HepG2 (cell line): ENCODE measurements around the gene P4HB. TPM values are rescaled to one million over a fixed set of nuclear protein-coding genes. Genes with fewer than 3 reads are reported as not detected.

Experiments used
- DR1 ChIP-seq: sonication (generic); formaldehyde crosslinking; IDR thresholded peaks from 2 replicates; pipeline ENCODE4 v1.8.0; 2021; ENCODE audit warnings: mild to moderate bottlenecking, missing genetic modification reagents, inconsistent platforms
- FOXM1 ChIP-seq: sonication (generic); formaldehyde crosslinking; IDR thresholded peaks from 2 replicates; pipeline ENCODE4 v1.5.0; 2020; ENCODE audit warnings: missing genetic modification reagents
- GATAD1 ChIP-seq: IDR thresholded peaks from 2 replicates; pipeline ENCODE4 v1.6.1; 2016; ENCODE audit warnings: missing genetic modification reagents, missing compliant biosample characterization
- HIC2 ChIP-seq: sonication (generic); formaldehyde crosslinking; IDR thresholded peaks from 2 replicates; pipeline ENCODE4 v1.9.0; 2022; ENCODE audit warnings: low read depth, missing genetic modification reagents
- ISX ChIP-seq: sonication (generic); formaldehyde crosslinking; conservative IDR thresholded peaks from 2 replicates; pipeline ENCODE4 v1.5.0; 2020; ENCODE audit warnings: missing genetic modification reagents
- MBNL3 ChIP-seq: fragments of 250-450 bp; sonication (Bioruptor Pico); conservative IDR thresholded peaks from 2 replicates; pipeline ENCODE4 v1.8.0; 2022; ENCODE audit warnings: mild to moderate bottlenecking, inconsistent platforms
- MED8 ChIP-seq: sonication (generic); formaldehyde crosslinking; IDR thresholded peaks from 2 replicates; pipeline ENCODE4 v1.8.1; 2023; ENCODE audit warnings: mild to moderate bottlenecking, missing genetic modification reagents; ENCODE audit not compliant: insufficient replicate concordance
- MEF2D ChIP-seq: sonication (generic); formaldehyde crosslinking; IDR thresholded peaks from 2 replicates; pipeline ENCODE4 v1.5.1; 2020; ENCODE audit warnings: mild to moderate bottlenecking, missing genetic modification reagents
- MTF2 ChIP-seq: sonication (generic); formaldehyde crosslinking; IDR thresholded peaks from 2 replicates; pipeline ENCODE4 v1.5.0; 2020; ENCODE audit warnings: missing genetic modification reagents, borderline replicate concordance
- NR2F2 ChIP-seq: IDR thresholded peaks from 2 replicates; pipeline ENCODE4 v1.6.1; 2012; ENCODE audit warnings: low read depth, inconsistent platforms, borderline replicate concordance
- PCBP2 ChIP-seq: fragments of 200-400 bp; formaldehyde crosslinking; optimal IDR thresholded peaks from 2 replicates; pipeline ENCODE3; 2018; ENCODE audit warnings: low read length, low read depth; ENCODE audit not compliant: poor library complexity, severe bottlenecking
- RARG ChIP-seq: sonication (generic); formaldehyde crosslinking; IDR thresholded peaks from 2 replicates; pipeline ENCODE4 v1.4.0; 2020; ENCODE audit warnings: low read depth, mild to moderate bottlenecking, missing genetic modification reagents
- SOX5 ChIP-seq: IDR thresholded peaks from 2 replicates; pipeline ENCODE4 v1.6.1; 2016; ENCODE audit warnings: borderline replicate concordance
- TFDP2 ChIP-seq: sonication (generic); formaldehyde crosslinking; IDR thresholded peaks from 2 replicates; pipeline ENCODE4 v1.4.0; 2020; ENCODE audit warnings: missing genetic modification reagents
- ZBTB8A ChIP-seq: sonication (generic); formaldehyde crosslinking; IDR thresholded peaks from 2 replicates; pipeline ENCODE4 v1.4.0; 2020; ENCODE audit warnings: mild to moderate bottlenecking, low read depth, missing genetic modification reagents, borderline replicate concordance
- ZC3H13 ChIP-seq: sonication (generic); formaldehyde crosslinking; IDR thresholded peaks from 2 replicates; pipeline ENCODE4 v1.8.1; 2023; ENCODE audit warnings: mild to moderate bottlenecking, missing genetic modification reagents, moderate library complexity
- ZNF576 ChIP-seq: sonication (generic); formaldehyde crosslinking; IDR thresholded peaks from 2 replicates; pipeline ENCODE4 v1.4.0; 2020; ENCODE audit warnings: mild to moderate bottlenecking, missing genetic modification reagents
- ZSCAN31 ChIP-seq: sonication (generic); formaldehyde crosslinking; IDR thresholded peaks from 2 replicates; pipeline ENCODE4 v1.5.0; 2020; ENCODE audit warnings: low read depth, mild to moderate bottlenecking, missing genetic modification reagents
- polyA plus RNA-seq, 8 experiments: library from polyadenylated mRNA; depleted of rRNA in 3 of 8; stranded (reverse) in 7 of 8; unstranded in 1 of 8; fragments of >200 nt; fragmentation: Illumina TruSeq in 4 of 8; extraction: Trizol in 4 of 8; gene quantifications; 2 replicates each; pipeline versions ENCODE4 v1.2.1 to v1.2.3, GENCODE V29; 2011 to 2016; ENCODE audit warnings: low read depth in 4 of 8, missing spikeins in 1 of 8, mixed read lengths in 1 of 8; ENCODE audit not compliant: insufficient read depth in 1 of 8
- total RNA-seq, 5 experiments: library from RNA; depleted of rRNA; stranded (reverse); fragments of >200 nt; fragmentation: Illumina TruSeq; extraction: Trizol; gene quantifications; 2 replicates each; pipeline ENCODE4 v1.2.3, GENCODE V29; 2016; ENCODE audit warnings: low read depth in 1 of 5
- TF ChIP-seq, protein P1 (sequence below): sonication (generic); formaldehyde crosslinking; conservative IDR thresholded peaks from 2 replicates; pipeline ENCODE4 v1.4.0; 2020; ENCODE audit warnings: mild to moderate bottlenecking, missing genetic modification reagents, moderate library complexity
- TF ChIP-seq, protein P2 (sequence below): sonication (generic); formaldehyde crosslinking; IDR thresholded peaks from 2 replicates; pipeline ENCODE4 v1.4.0; 2020; ENCODE audit warnings: mild to moderate bottlenecking, low read depth, missing genetic modification reagents

Gene P4HB
- total and polyA plus RNA-seq, 2 of the 13 experiments (the other 11 are each of a cell fraction or from before 2014, with no cell fraction given), result 185 to 782 TPM

DNA sequence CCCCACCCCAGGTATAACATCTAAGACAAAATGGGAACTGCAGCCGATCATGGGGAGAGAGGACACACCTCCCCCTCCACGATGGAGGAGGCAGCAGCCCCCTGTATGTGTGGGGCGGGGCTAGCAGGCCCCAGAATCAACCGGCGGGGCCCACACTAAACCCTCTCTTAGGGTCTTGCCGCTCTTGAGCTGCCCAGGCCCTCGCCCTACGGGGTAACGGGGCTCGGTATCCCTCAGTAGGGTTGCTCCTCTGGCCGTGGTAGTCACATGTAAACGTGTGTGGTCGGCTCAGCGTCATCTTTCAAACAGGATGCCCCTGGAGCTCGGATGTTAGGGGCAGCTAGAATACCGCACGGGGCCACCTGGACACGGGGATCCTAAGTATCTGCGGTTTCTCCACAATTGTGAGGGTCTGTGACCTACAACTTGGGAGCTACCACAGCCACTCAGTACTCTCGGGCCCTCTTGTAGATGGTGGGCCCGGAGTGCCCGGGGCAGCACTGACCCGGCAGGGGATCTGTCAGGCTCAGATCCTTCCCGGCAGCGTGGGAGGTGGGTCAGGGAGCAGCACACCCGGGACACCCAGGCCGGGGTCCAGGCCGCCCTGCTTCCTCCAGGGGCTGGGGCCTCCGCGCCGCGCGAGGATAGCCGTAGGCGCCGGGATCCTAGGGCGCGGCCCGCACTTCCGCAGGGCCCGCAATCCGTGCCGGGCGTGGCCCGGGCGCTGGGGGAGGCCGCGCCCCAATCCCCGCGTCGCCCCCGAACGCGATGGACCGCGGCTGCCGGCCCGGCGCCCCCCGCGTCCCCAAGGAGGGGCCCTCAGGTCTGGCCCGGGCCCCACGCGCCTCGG is 10.0 kb upstream of the P4HB start (continued):
- no peak for TF ChIP-seq ISX (CRISPR knock-in tag)
- no peak for TF ChIP-seq MTF2
- TF ChIP-seq ZC3H13 (CRISPR knock-in tag), result no peak; the same call in 1 of the 2 replicates
- TF ChIP-seq MEF2D, result 0 out of 2 replicates have a peak, but pooled peaks have one; percentile 40
- TF ChIP-seq FOXM1 (CRISPR knock-in tag), result no peak
- TF ChIP-seq ZSCAN31 (CRISPR knock-in tag), result no peak
- TF ChIP-seq RARG, result no peak
- TF ChIP-seq, protein P1, sequence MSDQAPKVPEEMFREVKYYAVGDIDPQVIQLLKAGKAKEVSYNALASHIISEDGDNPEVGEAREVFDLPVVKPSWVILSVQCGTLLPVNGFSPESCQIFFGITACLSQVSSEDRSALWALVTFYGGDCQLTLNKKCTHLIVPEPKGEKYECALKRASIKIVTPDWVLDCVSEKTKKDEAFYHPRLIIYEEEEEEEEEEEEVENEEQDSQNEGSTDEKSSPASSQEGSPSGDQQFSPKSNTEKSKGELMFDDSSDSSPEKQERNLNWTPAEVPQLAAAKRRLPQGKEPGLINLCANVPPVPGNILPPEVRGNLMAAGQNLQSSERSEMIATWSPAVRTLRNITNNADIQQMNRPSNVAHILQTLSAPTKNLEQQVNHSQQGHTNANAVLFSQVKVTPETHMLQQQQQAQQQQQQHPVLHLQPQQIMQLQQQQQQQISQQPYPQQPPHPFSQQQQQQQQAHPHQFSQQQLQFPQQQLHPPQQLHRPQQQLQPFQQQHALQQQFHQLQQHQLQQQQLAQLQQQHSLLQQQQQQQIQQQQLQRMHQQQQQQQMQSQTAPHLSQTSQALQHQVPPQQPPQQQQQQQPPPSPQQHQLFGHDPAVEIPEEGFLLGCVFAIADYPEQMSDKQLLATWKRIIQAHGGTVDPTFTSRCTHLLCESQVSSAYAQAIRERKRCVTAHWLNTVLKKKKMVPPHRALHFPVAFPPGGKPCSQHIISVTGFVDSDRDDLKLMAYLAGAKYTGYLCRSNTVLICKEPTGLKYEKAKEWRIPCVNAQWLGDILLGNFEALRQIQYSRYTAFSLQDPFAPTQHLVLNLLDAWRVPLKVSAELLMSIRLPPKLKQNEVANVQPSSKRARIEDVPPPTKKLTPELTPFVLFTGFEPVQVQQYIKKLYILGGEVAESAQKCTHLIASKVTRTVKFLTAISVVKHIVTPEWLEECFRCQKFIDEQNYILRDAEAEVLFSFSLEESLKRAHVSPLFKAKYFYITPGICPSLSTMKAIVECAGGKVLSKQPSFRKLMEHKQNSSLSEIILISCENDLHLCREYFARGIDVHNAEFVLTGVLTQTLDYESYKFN (CRISPR knock-in tag), result no peak
- no peak; the same call in 1 of the 2 replicates for TF ChIP-seq ZBTB8A (CRISPR knock-in tag)
- no peak for TF ChIP-seq TFDP2
- no peak for TF ChIP-seq PCBP2
- TF ChIP-seq, protein P2, sequence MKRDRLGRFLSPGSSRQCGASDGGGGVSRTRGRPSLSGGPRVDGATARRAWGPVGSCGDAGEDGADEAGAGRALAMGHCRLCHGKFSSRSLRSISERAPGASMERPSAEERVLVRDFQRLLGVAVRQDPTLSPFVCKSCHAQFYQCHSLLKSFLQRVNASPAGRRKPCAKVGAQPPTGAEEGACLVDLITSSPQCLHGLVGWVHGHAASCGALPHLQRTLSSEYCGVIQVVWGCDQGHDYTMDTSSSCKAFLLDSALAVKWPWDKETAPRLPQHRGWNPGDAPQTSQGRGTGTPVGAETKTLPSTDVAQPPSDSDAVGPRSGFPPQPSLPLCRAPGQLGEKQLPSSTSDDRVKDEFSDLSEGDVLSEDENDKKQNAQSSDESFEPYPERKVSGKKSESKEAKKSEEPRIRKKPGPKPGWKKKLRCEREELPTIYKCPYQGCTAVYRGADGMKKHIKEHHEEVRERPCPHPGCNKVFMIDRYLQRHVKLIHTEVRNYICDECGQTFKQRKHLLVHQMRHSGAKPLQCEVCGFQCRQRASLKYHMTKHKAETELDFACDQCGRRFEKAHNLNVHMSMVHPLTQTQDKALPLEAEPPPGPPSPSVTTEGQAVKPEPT, result no peak
- TF ChIP-seq GATAD1 (CRISPR knock-in tag), result no peak
- no peak for TF ChIP-seq NR2F2
- TF ChIP-seq HIC2 (CRISPR knock-in tag), result no peak
- TF ChIP-seq SOX5 (CRISPR knock-in tag), result 0 out of 2 replicates have a peak, but pooled peaks have one; percentile 5
- no peak for TF ChIP-seq MED8
- no peak for TF ChIP-seq DR1
- TF ChIP-seq MBNL3 (CRISPR knock-in tag), result no peak
- no peak; the same call in 1 of the 2 replicates for TF ChIP-seq ZNF576 (CRISPR knock-in tag)
